Neural cell (in vitro differentiated cells): ENCODE results near the gene ZC3H6. TPM values are rescaled to one million over a fixed set of nuclear protein-coding genes. Genes with fewer than 3 reads are reported as not detected.
"Not testable (repeated sequence)": the region's sequence is repeated elsewhere in the genome, so short reads cannot be mapped to it uniquely, and the experiment has no call there.

Experiments used
- H2AFZ ChIP-seq: fragments of 200-600, 300-800 bp; sonication (generic), shearing (Covaris generic); 2 replicates; pipeline ENCODE4 v1.6.0; 2014; ENCODE audit warnings: low read depth, mild to moderate bottlenecking, antibody characterized with exemption, low read length, moderate library complexity
- H3F3A ChIP-seq: fragments of 200-600 bp; shearing (Covaris generic); 2 replicates; pipeline ENCODE4 v1.6.1; 2016; ENCODE audit warnings: mild to moderate bottlenecking, moderate library complexity, mixed read lengths, antibody characterized with exemption, low read length; ENCODE audit not compliant: insufficient read depth, poor library complexity, severe bottlenecking
- H3K27ac ChIP-seq: fragments of 200-600, 300-800 bp; sonication (generic), shearing (Covaris generic); 2 replicates; pipeline ENCODE4 v1.5.1; 2014; ENCODE audit warnings: mild to moderate bottlenecking, low read length, moderate library complexity
- H3K27me3 ChIP-seq: fragments of 300-800, 200-600 bp; sonication (generic), shearing (Covaris generic); 2 replicates; pipeline ENCODE4 v1.6.0; 2014; ENCODE audit warnings: mild to moderate bottlenecking, low read depth, low read length, moderate library complexity; ENCODE audit not compliant: insufficient read depth
- H3K36me3 ChIP-seq: fragments of 300-800, 200-600 bp; sonication (generic), shearing (Covaris generic); 2 replicates; pipeline ENCODE4 v1.5.1; 2014; ENCODE audit warnings: mild to moderate bottlenecking, antibody characterized with exemption, low read length, moderate library complexity; ENCODE audit not compliant: insufficient read depth
- H3K4me2 ChIP-seq: fragments of 300-800, 200-600 bp; sonication (generic), shearing (Covaris generic); 2 replicates; pipeline ENCODE4 v1.6.0; 2014; ENCODE audit warnings: mild to moderate bottlenecking, low read length
- H3K4me3 ChIP-seq: fragments of 300-800, 200-600 bp; sonication (generic), shearing (Covaris generic); 2 replicates; pipeline ENCODE4 v1.5.1; 2014; ENCODE audit warnings: mild to moderate bottlenecking, low read length, moderate library complexity
- H3K79me2 ChIP-seq: fragments of 200-600 bp; shearing (Covaris generic); replicated peaks from 2 replicates; pipeline ENCODE4 v1.6.0; 2014; ENCODE audit warnings: mild to moderate bottlenecking, low read length, moderate library complexity; ENCODE audit not compliant: insufficient read depth
- H3K9ac ChIP-seq: fragments of 300-800, 200-600 bp; sonication (generic), shearing (Covaris generic); 2 replicates; pipeline ENCODE4 v1.6.1; 2016; ENCODE audit warnings: mild to moderate bottlenecking, low read length, mixed read lengths
- H3K9me2 ChIP-seq: fragments of 200-600 bp; shearing (Covaris generic); 2 replicates; pipeline ENCODE4 v1.6.1; 2016; ENCODE audit warnings: mild to moderate bottlenecking, low read length, mixed read lengths; ENCODE audit not compliant: insufficient read depth
- H3K9me3 ChIP-seq: fragments of 200-600, 300-800 bp; sonication (generic), shearing (Covaris generic); 2 replicates; pipeline ENCODE4 v1.6.1; 2016; ENCODE audit warnings: mild to moderate bottlenecking, mixed run types, low read length, moderate library complexity, mixed read lengths
- H4K20me1 ChIP-seq: fragments of 200-600 bp; shearing (Covaris generic); 2 replicates; pipeline ENCODE4 v1.6.1; 2016; ENCODE audit warnings: mild to moderate bottlenecking, mixed run types; ENCODE audit not compliant: insufficient read depth
- polyA plus RNA-seq: library from polyadenylated mRNA; depleted of rRNA; stranded (reverse); fragments of >200 nt; gene quantifications from 2 replicates; pipeline ENCODE4 v1.2.3, GENCODE V29; 2014
- small RNA-seq, 3 experiments: library from RNA; depleted of rRNA; stranded (forward); fragments of <200 nt; gene quantifications; one replicate each; pipeline ENCODE3, GENCODE V24; 2012

Gene ZC3H6
- polyA plus RNA-seq, 1 donor from 2014 or later: 6.1 TPM

- H3K27ac ChIP-seq, H3K4me2 ChIP-seq, H3K9me2 ChIP-seq, H4K20me1 ChIP-seq, H3K79me2 ChIP-seq, H3K9ac ChIP-seq, H3K27me3 ChIP-seq, H2AFZ ChIP-seq, H3K4me3 ChIP-seq, H3K9me3 ChIP-seq, H3K36me3 ChIP-seq, H3F3A ChIP-seq: not testable (repeated sequence)
Observed at GRCh38 chr2:112352809-112353603, 77.6 kb downstream of the ZC3H6 start.

GRCh38 chr2:112354335-112354734 is 78.9 kb downstream of the ZC3H6 start:
- H3K27ac ChIP-seq, H3K9ac ChIP-seq, H3K36me3 ChIP-seq, H3K4me2 ChIP-seq, H3K79me2 ChIP-seq, H3K4me3 ChIP-seq, H3K9me3 ChIP-seq, H3K27me3 ChIP-seq, H3K9me2 ChIP-seq, H4K20me1 ChIP-seq, H2AFZ ChIP-seq, H3F3A ChIP-seq: not testable (repeated sequence)

DNA sequence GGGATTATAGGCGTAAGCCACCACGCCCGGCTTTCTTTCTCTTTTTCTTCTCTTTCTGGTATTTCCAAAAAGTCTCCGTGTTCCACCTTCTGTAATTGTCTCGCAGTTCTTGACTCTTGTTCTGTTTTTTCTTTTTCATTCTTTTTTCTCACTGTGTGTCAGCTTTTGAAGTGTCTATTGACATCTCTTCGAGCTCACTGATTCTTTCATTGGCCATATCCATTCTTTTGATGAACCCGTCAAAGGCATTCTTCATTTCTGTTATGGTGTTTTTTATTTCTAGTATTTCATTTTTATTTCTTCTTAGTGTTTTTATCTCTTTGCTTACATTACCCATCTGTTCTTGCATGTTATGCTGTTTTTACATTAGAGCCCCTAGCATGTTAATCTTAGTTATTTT is 84.7 kb downstream of the ZC3H6 start:
- H4K20me1 ChIP-seq, H3K9ac ChIP-seq: not testable (repeated sequence)

More for the DNA sequence above, 84.7 kb downstream of the ZC3H6 start:
- not testable (repeated sequence) for H3K4me3 ChIP-seq, H3K4me2 ChIP-seq, H3K27ac ChIP-seq, H3F3A ChIP-seq, H3K9me2 ChIP-seq, H3K79me2 ChIP-seq, H3K9me3 ChIP-seq, H3K27me3 ChIP-seq, H3K36me3 ChIP-seq, H2AFZ ChIP-seq

Small RNA genes within 50 kb of the gene (small RNA-seq; reads per million reads assigned to genes)
- gene AC115115.1: 0 reads per million in 3 experiments

Other genes starting within 250 kb of the ZC3H6 start
- gene TMEM87B, start 220.3 kb upstream of the ZC3H6 start, polyA plus RNA-seq: 9.5 and 12.8 TPM in 2 replicates
- gene FBLN7, start 137.2 kb upstream of the ZC3H6 start, polyA plus RNA-seq: 0.50 TPM in 1 of 2 replicates, not detected in the other
- 22.6 and 26.5 TPM in 2 replicates for gene ZC3H8, start 20.6 kb upstream of the ZC3H6 start, polyA plus RNA-seq
- gene RGPD8, start 158.0 kb downstream of the ZC3H6 start, polyA plus RNA-seq: 6.8 and 12.0 TPM in 2 replicates
- 48.2 and 53.8 TPM in 2 replicates for gene TTL, start 206.6 kb downstream of the ZC3H6 start, polyA plus RNA-seq